Measurements from ENCODE around the gene TCF25. TPM values are rescaled to one million over a fixed set of nuclear protein-coding genes. Genes with fewer than 3 reads are reported as not detected.

The TCF25 gene
- total and polyA plus RNA-seq, 2 experiments from 2014 or later, result 95.4 to 143 TPM

DNA sequence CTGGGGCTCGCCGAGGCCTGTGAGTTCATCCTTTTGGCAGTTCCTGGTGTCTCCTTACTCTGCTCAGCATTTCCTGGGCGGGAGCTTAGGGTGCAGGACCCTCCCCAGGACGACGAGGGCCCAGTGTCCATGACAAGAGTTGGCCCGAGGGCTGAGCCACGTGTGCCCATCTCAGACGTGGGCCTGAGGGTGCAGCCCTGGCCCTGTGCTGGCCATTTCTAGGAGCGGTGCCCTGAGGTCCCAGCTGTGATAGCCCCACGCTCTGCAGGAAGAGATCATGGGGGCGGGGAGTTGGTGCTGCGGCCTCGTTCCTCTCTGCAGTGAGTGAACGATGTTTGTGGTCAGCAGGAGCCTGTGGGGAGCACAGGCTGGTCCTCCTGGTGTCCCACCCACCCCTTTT lies 39.2 kb downstream of the TCF25 start:
- Histone ChIP-seq H3K4me3 (no peak overlapping the region), H3F3A (replicated peaks; ENCODE audit: low read depth) (peaks cover 24% of the 10 kb centered on the region), H3K4me2 (no peak overlapping the region), H3K27ac (ENCODE audit: low read depth) (no peak overlapping the region), H3K27me3 (ENCODE audit: insufficient read depth) (no peaks in the 10 kb centered on the region), H3K4me1 (ENCODE audit: insufficient read depth) (peaks cover 9% of the 10 kb centered on the region), H2AFZ (no peak overlapping the region), H3K36me3 (ENCODE audit: insufficient read depth) (no peaks in the 10 kb centered on the region; the same call in 1 of the 2 replicates), H3K9me2 (ENCODE audit: insufficient read depth) (no peaks in the 10 kb centered on the region), H3K79me2 (replicated peaks; ENCODE audit: insufficient read depth) (no peaks in the 10 kb centered on the region), H4K20me1 (replicated peaks; ENCODE audit: insufficient read depth) (no peaks in the 10 kb centered on the region)
- Mint-ChIP-seq H3K9me3 (peaks cover 15% of the 10 kb centered on the region; the same call in 2 of the 3 replicates), H3K36me3 (ENCODE audit: low read depth) (peaks cover 24% of the 10 kb centered on the region), H3K27me3 (ENCODE audit: insufficient read depth, low read depth, poor library complexity) (peaks cover 32% of the 10 kb centered on the region), H3K4me1 (peaks cover 6% of the 10 kb centered on the region; the same call in 1 of the 3 replicates), H3K27ac (no peak overlapping the region), H3K4me3 (no peak overlapping the region)
- ATAC-seq (no peak), DNase-seq (ENCODE audit: low spot score) (no peak)
- no peak for TF ChIP-seq ZNF114 (CRISPR knock-in tag; IDR thresholded peaks at IDR 0.05)
- TF ChIP-seq, protein P1, sequence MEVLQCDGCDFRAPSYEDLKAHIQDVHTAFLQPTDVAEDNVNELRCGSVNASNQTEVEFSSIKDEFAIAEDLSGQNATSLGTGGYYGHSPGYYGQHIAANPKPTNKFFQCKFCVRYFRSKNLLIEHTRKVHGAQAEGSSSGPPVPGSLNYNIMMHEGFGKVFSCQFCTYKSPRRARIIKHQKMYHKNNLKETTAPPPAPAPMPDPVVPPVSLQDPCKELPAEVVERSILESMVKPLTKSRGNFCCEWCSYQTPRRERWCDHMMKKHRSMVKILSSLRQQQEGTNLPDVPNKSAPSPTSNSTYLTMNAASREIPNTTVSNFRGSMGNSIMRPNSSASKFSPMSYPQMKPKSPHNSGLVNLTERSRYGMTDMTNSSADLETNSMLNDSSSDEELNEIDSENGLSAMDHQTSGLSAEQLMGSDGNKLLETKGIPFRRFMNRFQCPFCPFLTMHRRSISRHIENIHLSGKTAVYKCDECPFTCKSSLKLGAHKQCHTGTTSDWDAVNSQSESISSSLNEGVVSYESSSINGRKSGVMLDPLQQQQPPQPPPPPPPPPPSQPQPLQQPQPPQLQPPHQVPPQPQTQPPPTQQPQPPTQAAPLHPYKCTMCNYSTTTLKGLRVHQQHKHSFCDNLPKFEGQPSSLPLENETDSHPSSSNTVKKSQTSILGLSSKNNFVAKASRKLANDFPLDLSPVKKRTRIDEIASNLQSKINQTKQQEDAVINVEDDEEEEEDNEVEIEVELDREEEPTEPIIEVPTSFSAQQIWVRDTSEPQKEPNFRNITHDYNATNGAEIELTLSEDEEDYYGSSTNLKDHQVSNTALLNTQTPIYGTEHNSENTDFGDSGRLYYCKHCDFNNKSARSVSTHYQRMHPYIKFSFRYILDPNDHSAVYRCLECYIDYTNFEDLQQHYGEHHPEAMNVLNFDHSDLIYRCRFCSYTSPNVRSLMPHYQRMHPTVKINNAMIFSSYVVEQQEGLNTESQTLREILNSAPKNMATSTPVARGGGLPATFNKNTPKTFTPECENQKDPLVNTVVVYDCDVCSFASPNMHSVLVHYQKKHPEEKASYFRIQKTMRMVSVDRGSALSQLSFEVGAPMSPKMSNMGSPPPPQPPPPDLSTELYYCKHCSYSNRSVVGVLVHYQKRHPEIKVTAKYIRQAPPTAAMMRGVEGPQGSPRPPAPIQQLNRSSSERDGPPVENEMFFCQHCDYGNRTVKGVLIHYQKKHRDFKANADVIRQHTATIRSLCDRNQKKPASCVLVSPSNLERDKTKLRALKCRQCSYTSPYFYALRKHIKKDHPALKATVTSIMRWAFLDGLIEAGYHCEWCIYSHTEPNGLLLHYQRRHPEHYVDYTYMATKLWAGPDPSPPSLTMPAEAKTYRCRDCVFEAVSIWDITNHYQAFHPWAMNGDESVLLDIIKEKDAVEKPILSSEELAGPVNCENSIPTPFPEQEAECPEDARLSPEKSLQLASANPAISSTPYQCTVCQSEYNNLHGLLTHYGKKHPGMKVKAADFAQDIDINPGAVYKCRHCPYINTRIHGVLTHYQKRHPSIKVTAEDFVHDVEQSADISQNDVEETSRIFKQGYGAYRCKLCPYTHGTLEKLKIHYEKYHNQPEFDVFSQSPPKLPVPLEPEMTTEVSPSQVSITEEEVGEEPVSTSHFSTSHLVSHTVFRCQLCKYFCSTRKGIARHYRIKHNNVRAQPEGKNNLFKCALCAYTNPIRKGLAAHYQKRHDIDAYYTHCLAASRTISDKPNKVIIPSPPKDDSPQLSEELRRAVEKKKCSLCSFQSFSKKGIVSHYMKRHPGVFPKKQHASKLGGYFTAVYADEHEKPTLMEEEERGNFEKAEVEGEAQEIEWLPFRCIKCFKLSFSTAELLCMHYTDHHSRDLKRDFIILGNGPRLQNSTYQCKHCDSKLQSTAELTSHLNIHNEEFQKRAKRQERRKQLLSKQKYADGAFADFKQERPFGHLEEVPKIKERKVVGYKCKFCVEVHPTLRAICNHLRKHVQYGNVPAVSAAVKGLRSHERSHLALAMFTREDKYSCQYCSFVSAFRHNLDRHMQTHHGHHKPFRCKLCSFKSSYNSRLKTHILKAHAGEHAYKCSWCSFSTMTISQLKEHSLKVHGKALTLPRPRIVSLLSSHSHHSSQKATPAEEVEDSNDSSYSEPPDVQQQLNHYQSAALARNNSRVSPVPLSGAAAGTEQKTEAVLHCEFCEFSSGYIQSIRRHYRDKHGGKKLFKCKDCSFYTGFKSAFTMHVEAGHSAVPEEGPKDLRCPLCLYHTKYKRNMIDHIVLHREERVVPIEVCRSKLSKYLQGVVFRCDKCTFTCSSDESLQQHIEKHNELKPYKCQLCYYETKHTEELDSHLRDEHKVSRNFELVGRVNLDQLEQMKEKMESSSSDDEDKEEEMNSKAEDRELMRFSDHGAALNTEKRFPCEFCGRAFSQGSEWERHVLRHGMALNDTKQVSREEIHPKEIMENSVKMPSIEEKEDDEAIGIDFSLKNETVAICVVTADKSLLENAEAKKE (CRISPR knock-in tag; IDR thresholded peaks at IDR 0.05), result no peak
- TF ChIP-seq EZH2 (IDR thresholded peaks at IDR 0.05; ENCODE audit: low read depth, unreplicated experiment), result no peak
- TF ChIP-seq EZH2phosphoT487 (IDR thresholded peaks at IDR 0.05; ENCODE audit: unreplicated experiment), result no peak

All from GM23338 (cell line).